ENCODE data around the gene PLA2G4A. TPM values are rescaled to one million over a fixed set of nuclear protein-coding genes. Genes with fewer than 3 reads are reported as not detected.
"Not testable (repeated sequence)": the region's sequence is repeated elsewhere in the genome, so short reads cannot be mapped to it uniquely, and the experiment has no call there.

PLA2G4A gene
- total RNA-seq, 1 experiment from 2014 or later = 0.07 TPM

- not testable (repeated sequence) for DNase-seq (ENCODE audit: low spot score)
Observed at GRCh38 chr1:186922814-186923213, 94.1 kb downstream of the PLA2G4A start.

GRCh38 chr1:186923486-186923885 is 94.7 kb downstream of the PLA2G4A start:
- no peak for DNase-seq (ENCODE audit: low spot score)

- DNase-seq (ENCODE audit: low spot score) = no peak
Observed at GRCh38 chr1:186925881-186926669, 97.3 kb downstream of the PLA2G4A start.

- DNase-seq (ENCODE audit: low spot score) = no peak
Observed at GRCh38 chr1:186927884-186928283, 99.1 kb downstream of the PLA2G4A start.

- DNase-seq (ENCODE audit: low spot score) = no peak
Observed at GRCh38 chr1:186930238-186930637, 101.5 kb downstream of the PLA2G4A start.

- DNase-seq (ENCODE audit: low spot score) = no peak
Observed at GRCh38 chr1:186937016-186937670, 108.4 kb downstream of the PLA2G4A start.

- no peak for DNase-seq (ENCODE audit: low spot score)
Observed at GRCh38 chr1:186943891-186944686, 115.3 kb downstream of the PLA2G4A start.

GRCh38 chr1:186945146-186945545 is 116.4 kb downstream of the PLA2G4A start:
- DNase-seq (ENCODE audit: low spot score) = no peak

- no peak for DNase-seq (ENCODE audit: low spot score)
Observed at GRCh38 chr1:186948535-186948934, 119.8 kb downstream of the PLA2G4A start.

GRCh38 chr1:186949173-186949572 is 120.4 kb downstream of the PLA2G4A start:
- DNase-seq (ENCODE audit: low spot score) = no peak

- peak; percentile 57 for DNase-seq (ENCODE audit: low spot score)
Observed at GRCh38 chr1:186950547-186950946, 121.8 kb downstream of the PLA2G4A start.

- no peak for DNase-seq (ENCODE audit: low spot score)
Observed at GRCh38 chr1:186953876-186954275, 125.1 kb downstream of the PLA2G4A start.

- no peak for DNase-seq (ENCODE audit: low spot score)
Observed at GRCh38 chr1:186957314-186957713, 128.6 kb downstream of the PLA2G4A start.

GRCh38 chr1:186958520-186958919 is 129.8 kb downstream of the PLA2G4A start:
- DNase-seq (ENCODE audit: low spot score) = no peak

- DNase-seq (ENCODE audit: low spot score) = no peak
Observed at GRCh38 chr1:186960861-186961260, 132.1 kb downstream of the PLA2G4A start.

GRCh38 chr1:186965847-186966246 is 137.1 kb downstream of the PLA2G4A start:
- DNase-seq (ENCODE audit: low spot score) = no peak

- no peak for DNase-seq (ENCODE audit: low spot score)
Observed at GRCh38 chr1:186966456-186966855, 137.7 kb downstream of the PLA2G4A start.

GRCh38 chr1:186967656-186968394 is 139.1 kb downstream of the PLA2G4A start:
- peak; percentile 47 for DNase-seq (ENCODE audit: low spot score)

- peak; percentile 24 for DNase-seq (ENCODE audit: low spot score)
Observed at GRCh38 chr1:186974774-186975181, 146.0 kb downstream of the PLA2G4A start.

GRCh38 chr1:186975220-186975619 is 146.5 kb downstream of the PLA2G4A start:
- DNase-seq (ENCODE audit: low spot score) = no peak

- no peak for DNase-seq (ENCODE audit: low spot score)
Observed at GRCh38 chr1:186976700-186977099, 148.0 kb downstream of the PLA2G4A start.

All from A172 (cell line).